D721Med (cell line): ENCODE data around the gene PUDP.

Experiments
- DNase-seq: peaks from one replicate; pipeline ENCODE4 v3.0.0; 2011; ENCODE audit warnings: low spot score; ENCODE audit not compliant: insufficient read length
- FAIRE-seq: peaks from 2 replicates; lab custom pipeline; 2011; peaks lifted over from hg19 to GRCh38; lab: Jason Lieb, UNC
- CTCF ChIP-seq: IDR thresholded peaks from 2 replicates; pipeline ENCODE4 v1.5.1; 2012; ENCODE audit warnings: mild to moderate bottlenecking, control low read depth; ENCODE audit not compliant: insufficient read depth; ENCODE audit errors: missing control alignments

PUDP gene

GRCh38 chrX:7147978-7148854 lies at the start of gene PUDP:
PUDP (minus strand) TSS chrX:7148153; CDS start chrX:7148113, 40 bp downstream.
- no peak for FAIRE-seq
- TF ChIP-seq CTCF: no peak
- DNase-seq: peak; percentile 36

- FAIRE-seq (no peak), DNase-seq (no peak)
- TF ChIP-seq CTCF: no peak
These were observed 46.7 kb upstream of the PUDP start for GRCh38 chrX:7194606-7195005.

- DNase-seq (no peak), FAIRE-seq (no peak)
- no peak for TF ChIP-seq CTCF
These were observed 44.9 kb upstream of the PUDP start for GRCh38 chrX:7192871-7193270.

GRCh38 chrX:7191681-7192110 lies 43.7 kb upstream of the PUDP start:
- TF ChIP-seq CTCF: no peak
- no peak for DNase-seq
- no peak for FAIRE-seq

GRCh38 chrX:7190157-7190556 lies 42.2 kb upstream of the PUDP start:
- DNase-seq: no peak
- FAIRE-seq: no peak
- no peak for TF ChIP-seq CTCF

- no peak for TF ChIP-seq CTCF
These were observed 40.7 kb upstream of the PUDP start for GRCh38 chrX:7188672-7189071.

GRCh38 chrX:7184816-7185215 lies 36.9 kb upstream of the PUDP start:
- DNase-seq (no peak), FAIRE-seq (no peak)
- TF ChIP-seq CTCF: no peak

More at GRCh38 chrX:7188672-7189071, 40.7 kb upstream of the PUDP start:
- DNase-seq: no peak
- FAIRE-seq: no peak
